WERI-Rb-1 (cell line): ENCODE results near the gene WASL.

Experiments
- DNase-seq: peaks from one replicate; pipeline ENCODE4 v3.0.0-alpha.2; 2020
- H3K27ac ChIP-seq: fragments of 250-450 bp; sonication (Bioruptor Pico); 2 replicates; pipeline ENCODE4 v1.5.1; 2020; ENCODE audit warnings: mild to moderate bottlenecking, moderate library complexity
- H3K27me3 ChIP-seq: fragments of 250-450 bp; sonication (Bioruptor Pico); 2 replicates; pipeline ENCODE4 v1.5.1; 2021; ENCODE audit warnings: mild to moderate bottlenecking, low read depth, moderate library complexity; ENCODE audit not compliant: insufficient read depth, severe bottlenecking
- H3K36me3 ChIP-seq: fragments of 250-450 bp; sonication (Bioruptor Pico); 2 replicates; pipeline ENCODE4 v1.5.1; 2020; ENCODE audit warnings: mild to moderate bottlenecking, moderate library complexity
- H3K4me3 ChIP-seq: 2 replicates; pipeline ENCODE4 v1.5.1; 2011; ENCODE audit warnings: low read depth, mild to moderate bottlenecking, control low read depth, low read length
- H3K9me3 ChIP-seq: fragments of 250-450 bp; sonication (Bioruptor Pico); 2 replicates; pipeline ENCODE4 v1.5.1; 2021; ENCODE audit warnings: mild to moderate bottlenecking, moderate library complexity; ENCODE audit not compliant: severe bottlenecking
- CTCF ChIP-seq: IDR thresholded peaks from 2 replicates; pipeline ENCODE4 v1.5.1; 2011; ENCODE audit warnings: low read depth, mild to moderate bottlenecking, control low read depth, inconsistent platforms, low read length

WASL gene

GRCh38 chr7:123677061-123677715, 71.6 kb downstream of the WASL start:
- no peaks in the 10 kb centered on the region for H3K27me3 ChIP-seq
- H3K36me3 ChIP-seq, result peaks cover 4% of the 10 kb centered on the region
- H3K4me3 ChIP-seq, result no peak overlapping the region
- no peak for TF ChIP-seq CTCF
- H3K9me3 ChIP-seq, result no peaks in the 10 kb centered on the region
- no peak overlapping the region for H3K27ac ChIP-seq
- DNase-seq, result no peak

- DNase-seq, result no peak
- Histone ChIP-seq H3K27ac (no peak overlapping the region), H3K9me3 (no peaks in the 10 kb centered on the region), H3K27me3 (no peaks in the 10 kb centered on the region), H3K4me3 (no peak overlapping the region), H3K36me3 (no peaks in the 10 kb centered on the region)
- TF ChIP-seq CTCF, result no peak
Measured at GRCh38 chr7:123675181-123675473, 73.7 kb downstream of the WASL start.

GRCh38 chr7:123674399-123675180, 74.2 kb downstream of the WASL start:
- Histone ChIP-seq H3K36me3 (no peaks in the 10 kb centered on the region), H3K27ac (no peak overlapping the region), H3K27me3 (no peaks in the 10 kb centered on the region), H3K4me3 (no peak overlapping the region), H3K9me3 (no peaks in the 10 kb centered on the region)
- TF ChIP-seq CTCF, result no peak
- DNase-seq, result no peak

- no peaks in the 10 kb centered on the region for H3K36me3 ChIP-seq
- H3K27me3 ChIP-seq, result no peaks in the 10 kb centered on the region
- no peak overlapping the region for H3K4me3 ChIP-seq
- H3K27ac ChIP-seq, result no peak overlapping the region
- TF ChIP-seq CTCF, result no peak
- H3K9me3 ChIP-seq, result no peaks in the 10 kb centered on the region
- no peak for DNase-seq
Measured at GRCh38 chr7:123673752-123674398, 74.9 kb downstream of the WASL start.

GRCh38 chr7:123673137-123673732, 75.6 kb downstream of the WASL start:
- no peak for DNase-seq

More at GRCh38 chr7:123673137-123673732, 75.6 kb downstream of the WASL start:
- no peak overlapping the region for H3K4me3 ChIP-seq
- H3K36me3 ChIP-seq, result no peaks in the 10 kb centered on the region
- no peak for TF ChIP-seq CTCF
- H3K9me3 ChIP-seq, result no peaks in the 10 kb centered on the region
- no peak overlapping the region for H3K27ac ChIP-seq
- no peaks in the 10 kb centered on the region for H3K27me3 ChIP-seq
